Erythroblast (primary cell): Measurements from ENCODE around the gene ROBO3.

Experiments
- DNase-seq, 2 experiments: peaks; one replicate each; lab custom pipeline; 2025; lab: John Stamatoyannopoulos, UW
- GATA1 ChIP-seq: IDR thresholded peaks from 2 replicates; pipeline ENCODE4 v1.6.1; 2011; ENCODE audit warnings: low read depth, mild to moderate bottlenecking, control low read depth, low read length, moderate library complexity
- POLR2A ChIP-seq: IDR thresholded peaks from 2 replicates; pipeline ENCODE4 v1.6.1; 2011; ENCODE audit warnings: mild to moderate bottlenecking, low read length

Gene ROBO3

DNA sequence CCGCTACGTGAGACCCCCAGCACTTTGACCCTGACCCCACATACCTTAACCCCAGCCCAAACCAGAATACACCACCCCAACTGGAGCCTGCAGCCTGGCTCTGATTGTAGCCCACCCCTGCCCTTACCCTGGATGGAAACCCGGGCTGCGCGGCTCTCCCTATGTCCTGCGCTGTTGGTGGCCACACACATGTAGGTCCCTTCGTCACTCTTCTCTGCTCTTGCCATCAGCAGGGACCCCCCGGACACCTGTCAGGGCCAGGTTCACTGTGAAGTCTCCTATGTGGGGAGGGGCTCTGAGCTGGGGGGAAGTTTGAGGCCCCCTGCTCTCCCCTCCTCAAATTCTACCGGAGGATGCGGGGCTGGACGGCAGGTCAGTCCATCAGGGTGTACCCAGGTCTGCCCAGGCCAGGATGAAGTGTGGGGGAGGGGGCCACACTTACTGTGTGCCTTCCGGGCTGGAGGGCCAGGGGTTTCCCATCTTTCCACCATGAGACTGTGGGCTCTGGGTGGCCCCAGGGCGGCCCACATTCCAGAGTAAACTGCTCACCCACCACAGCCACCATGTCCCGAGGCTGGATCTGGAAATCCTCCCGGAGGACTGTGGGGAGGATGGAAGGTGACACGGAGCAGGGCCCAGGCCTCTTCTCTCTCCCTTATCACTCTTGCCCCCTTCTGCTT is 31.0 kb downstream of the ROBO3 start:
- TF ChIP-seq POLR2A = no peak
- no peak for DNase-seq

DNA sequence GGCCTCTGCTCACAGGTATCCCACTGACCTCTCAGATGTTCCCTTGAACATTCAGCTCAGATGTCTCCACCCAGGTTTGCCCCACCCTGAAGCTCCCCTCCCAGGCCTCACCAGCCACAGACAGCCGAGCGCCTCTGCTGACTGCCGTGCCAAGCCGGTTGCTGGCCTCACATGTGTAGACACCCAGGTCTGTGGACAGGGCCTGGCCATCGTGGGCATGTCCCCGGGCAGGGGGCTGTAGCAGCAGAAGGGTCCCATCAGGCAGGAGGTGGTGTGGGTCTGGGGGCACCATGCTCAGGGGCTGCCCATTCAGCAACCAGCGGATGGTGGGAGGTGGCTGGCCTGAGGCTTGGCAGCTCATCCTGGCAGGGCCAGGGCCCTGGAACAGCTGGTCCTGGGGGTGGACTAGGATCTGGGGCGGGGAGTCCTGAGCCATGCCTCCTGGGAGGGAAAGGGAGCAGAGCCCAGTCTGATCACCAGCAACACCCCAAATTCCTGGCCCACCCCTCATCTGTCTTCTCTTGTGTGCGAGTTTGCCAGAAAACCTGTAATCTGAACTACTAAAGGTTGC is 31.7 kb downstream of the ROBO3 start:
- TF ChIP-seq GATA1 (no peak), POLR2A (no peak)
- no peak for DNase-seq

DNA sequence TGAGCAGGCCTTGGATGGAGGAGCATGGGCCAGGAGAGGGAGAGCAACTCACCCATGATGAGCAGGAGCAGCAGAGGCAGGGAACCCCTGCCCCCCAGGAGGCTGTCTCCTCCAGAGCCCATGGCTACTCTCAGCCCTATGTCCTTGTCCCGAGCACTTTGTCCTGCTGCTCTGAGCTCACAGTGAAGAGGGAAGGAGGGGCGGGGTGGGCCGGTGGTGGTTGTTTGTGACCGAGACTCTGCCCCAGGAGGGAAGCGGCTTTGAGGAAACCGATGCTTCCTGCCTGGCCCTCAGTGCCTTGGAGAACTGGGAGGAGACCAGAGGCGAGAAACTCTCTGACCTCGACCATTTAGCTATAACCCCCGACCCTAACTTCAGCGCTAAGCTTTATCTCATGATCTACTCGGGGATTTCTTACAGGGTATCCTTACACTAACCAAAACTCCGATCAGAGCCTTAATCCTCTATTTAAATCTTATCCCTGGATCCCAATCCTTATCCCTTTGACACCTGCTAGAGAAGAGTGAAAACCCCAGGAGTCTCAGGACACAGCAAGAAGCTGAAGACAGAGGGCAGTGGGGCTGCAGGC is 32.5 kb downstream of the ROBO3 start, which contains the start of gene ROBO4:
Gene ROBO4, minus strand, starts transcription at position 192 of the 589 bp plus-strand sequence. Its CDS starts 70 bp downstream, at position 122.
- TF ChIP-seq POLR2A (no peak), GATA1 (no peak)
- DNase-seq = no peak

DNA sequence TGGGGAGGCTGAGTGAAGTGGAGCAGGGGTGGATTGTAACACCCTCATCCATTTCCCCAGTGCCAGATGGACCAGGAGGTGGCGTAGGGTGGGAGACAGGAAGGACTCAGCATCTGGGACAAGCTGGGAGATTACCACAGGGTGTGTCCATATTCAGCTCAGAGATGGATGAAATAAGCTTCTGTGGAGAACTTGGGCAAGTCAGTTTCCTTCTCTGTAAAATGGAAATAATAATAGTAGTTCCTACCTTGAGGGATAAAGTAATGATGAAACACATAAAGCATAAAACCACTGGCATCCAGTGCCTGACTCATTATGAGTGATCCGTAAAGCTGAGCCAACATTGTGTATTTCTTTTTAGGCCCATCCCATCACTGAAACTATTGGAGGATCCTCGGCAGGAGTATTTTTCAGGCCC is 33.0 kb downstream of the ROBO3 start:
- no peak for DNase-seq
- no peak for TF ChIP-seq GATA1
- TF ChIP-seq POLR2A = no peak

DNA sequence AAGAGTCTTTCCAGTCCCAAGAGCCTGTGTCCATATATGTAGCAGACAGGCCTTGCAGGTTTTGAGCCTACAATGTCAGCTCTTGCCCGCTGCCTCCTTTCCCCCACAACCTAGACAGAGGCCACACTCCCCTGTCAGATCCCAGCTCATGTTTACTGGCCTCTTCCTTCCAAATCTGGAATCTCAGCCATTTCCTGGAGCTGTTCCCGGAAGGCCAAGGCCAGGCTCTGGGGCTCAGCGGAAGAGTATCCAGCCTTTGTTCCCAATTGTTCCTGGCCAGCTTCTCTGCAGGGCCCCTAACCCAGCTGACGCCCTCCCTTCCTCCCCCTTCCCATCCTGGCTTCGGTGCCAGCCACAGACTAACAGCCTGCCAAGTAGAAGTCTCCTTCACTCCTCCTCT is 33.5 kb downstream of the ROBO3 start:
- DNase-seq = no peak
- TF ChIP-seq GATA1 = no peak
- TF ChIP-seq POLR2A = no peak

DNA sequence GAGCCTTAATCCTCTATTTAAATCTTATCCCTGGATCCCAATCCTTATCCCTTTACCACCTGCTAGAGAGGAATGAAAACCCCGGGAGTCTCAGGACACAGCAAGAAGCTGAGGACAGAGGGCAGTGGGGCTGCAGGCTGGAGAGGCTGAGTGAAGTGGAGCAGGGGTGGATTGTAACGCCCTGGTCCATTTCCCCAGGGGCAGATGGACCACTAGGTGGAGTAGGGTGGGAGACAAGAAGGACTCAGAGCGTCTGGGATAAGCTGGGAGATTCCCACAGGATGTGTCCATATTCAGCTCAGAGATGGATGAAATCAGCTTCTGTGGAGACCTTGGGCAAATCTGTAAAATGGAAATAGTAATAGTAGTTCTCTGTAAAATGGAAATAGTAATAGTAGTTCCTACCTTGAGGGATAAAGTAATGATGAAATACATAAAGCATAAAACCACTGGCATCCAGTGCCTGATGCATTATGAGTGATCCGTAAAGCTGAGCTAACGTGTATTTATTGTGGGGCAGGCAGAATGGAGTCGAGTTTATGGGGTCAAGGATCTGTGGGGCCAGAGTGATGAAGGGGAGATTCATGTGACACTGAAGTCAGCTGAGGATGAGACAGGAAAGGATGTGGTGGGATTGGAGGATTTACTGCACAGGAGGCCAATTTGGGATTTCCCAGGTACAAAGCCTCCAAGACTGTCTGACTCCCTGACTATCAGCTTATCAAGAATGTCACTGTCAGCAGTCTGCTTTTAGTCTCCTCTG is 34.3 kb downstream of the ROBO3 start:
- TF ChIP-seq GATA1 = no peak

DNA sequence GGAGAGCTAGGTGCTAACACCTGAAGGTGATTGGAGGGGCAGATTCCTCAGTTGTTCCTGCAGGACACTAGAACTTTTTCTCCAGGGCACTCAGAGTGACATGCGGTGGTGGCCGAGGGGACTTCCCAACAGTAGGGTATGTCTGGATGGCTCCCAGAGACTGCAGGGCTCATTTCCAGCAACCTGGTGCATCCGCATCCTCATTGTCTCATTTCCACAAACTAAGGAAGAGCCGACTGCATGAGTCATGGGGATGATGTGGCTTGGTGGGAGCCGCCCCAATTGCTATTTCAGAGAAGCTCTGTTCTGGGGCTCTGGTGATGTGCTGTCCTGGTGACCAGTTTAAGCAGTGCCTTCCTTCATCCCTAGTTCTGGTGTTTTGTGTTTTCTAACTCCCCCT is 35.2 kb downstream of the ROBO3 start:
- no peak for DNase-seq
- no peak for TF ChIP-seq POLR2A
- TF ChIP-seq GATA1 = no peak

More for the DNA sequence above, 34.3 kb downstream of the ROBO3 start:
- no peak for DNase-seq

DNA sequence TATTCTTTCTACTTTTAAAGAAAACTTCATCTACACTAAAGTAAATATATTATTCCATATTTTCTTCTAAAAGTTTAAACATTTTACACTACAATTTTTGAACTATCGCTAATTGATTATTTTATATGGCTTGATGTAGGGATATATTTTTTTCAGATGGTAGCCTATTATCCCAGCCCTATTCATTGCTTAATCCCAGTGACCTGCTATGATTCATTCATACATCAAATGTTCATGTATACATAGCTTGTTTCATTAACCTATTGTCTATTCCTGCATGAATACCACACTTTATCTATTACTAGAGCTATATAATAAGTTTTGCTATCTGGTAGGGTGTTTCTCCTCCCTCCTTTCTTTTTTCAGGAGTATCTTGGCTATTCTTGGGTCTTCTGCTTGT is 37.4 kb downstream of the ROBO3 start:
- no peak for TF ChIP-seq GATA1
- TF ChIP-seq POLR2A = no peak
- DNase-seq = no peak

DNA sequence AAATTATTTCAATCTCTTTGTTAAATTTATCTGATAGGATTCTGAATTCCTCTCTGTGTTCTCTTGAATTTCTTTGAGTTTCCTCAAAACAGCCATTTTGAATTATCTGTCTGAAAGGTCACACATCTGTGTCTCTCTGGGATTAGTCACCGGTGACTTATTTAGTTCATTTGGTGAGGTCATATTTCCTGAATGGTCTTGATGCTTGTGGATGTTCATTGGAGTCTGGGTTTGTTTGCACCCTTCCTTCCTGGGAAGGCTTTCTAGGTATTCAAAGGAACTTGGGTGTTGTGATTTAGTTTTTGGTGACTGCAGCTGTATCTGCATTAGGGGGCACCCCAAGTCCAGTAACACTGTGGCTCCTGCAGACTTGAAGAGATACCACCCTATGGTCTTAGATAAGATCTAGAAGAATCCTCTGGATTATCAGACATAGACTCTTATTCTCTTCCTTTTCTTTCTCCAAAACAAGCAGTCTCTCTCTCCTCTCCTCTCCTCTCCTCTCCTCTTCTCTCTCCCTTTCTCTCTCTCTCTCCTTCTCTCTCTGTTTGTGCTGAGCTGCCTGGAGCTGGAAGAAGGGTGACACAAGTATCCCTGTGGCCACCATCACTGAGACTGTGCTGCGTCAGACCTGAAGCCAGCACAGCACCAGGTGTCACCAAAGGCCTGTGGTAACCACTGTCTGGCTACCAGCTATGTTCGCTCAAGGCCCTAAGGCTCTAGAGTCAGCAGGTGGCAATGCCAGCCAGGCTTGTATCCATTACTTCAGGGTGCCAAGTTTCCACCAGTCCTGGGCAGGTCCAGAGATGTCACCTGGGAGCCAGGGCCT is 50.5 kb downstream of the ROBO3 start:
- no peak for TF ChIP-seq POLR2A
- no peak for TF ChIP-seq GATA1

DNA sequence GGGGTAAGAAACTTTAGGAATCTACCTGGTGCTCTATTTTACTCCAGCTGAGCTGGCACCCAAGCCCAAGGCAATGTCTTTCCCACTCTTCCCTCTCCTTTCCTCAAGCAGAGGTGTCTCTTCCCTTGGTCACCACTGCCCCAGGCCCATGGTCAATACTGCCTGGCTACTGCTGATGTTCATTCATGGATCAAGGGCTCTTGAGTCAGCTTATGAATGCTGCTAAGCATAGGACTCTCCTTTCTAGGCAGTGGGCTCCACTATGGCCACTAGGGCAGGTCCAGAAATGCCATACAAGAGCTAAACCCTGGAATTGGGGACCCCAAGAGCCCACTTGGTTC is 51.1 kb downstream of the ROBO3 start:
- no peak for DNase-seq
- no peak for TF ChIP-seq POLR2A
- no peak for TF ChIP-seq GATA1

More for the DNA sequence above, 50.5 kb downstream of the ROBO3 start:
- DNase-seq = no peak

DNA sequence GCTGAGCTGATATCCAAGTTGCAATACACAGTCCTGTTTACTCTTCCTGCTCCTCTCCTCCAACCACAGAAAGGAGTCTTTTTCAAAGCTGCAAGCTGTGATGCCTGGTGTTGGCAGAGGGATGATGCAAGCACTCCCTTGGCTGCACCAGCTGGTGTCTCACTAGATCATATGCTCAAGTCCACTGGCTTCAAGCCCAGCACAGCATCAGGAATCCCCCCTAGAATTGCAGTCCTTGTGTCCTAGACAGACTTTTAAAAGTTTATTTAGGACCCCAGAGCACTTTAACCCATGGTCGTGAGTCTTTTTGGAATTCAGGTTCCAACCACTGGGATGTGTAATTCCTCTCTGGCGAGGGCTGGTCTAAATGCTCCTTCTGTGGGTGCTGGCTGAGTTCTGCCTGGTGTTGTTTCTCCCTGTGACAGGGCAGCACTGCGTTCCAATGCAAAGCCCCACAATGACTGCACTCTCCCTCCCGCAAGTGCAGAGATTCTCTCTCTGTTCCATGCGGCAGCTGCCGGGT is 51.9 kb downstream of the ROBO3 start:
- no peak for DNase-seq
- TF ChIP-seq GATA1 (no peak), POLR2A (no peak)

DNA sequence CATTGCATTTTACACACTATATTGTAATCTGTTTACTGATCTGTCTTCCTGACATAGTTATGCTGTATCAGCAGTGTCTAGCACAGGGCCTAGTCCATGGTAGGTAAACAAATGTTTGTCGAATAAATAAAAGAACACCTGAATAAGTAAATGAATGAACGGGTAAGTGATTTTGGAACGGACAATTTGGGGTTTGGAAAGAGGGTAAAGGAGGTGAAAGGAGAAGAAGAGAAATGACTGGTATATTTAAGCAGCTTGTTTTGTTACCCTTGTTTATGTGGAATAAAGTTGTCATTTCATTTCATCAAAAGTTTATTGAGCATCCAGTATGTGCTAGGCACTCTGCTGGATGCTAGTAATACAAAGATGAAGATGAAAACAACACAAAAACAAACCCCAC is 53.7 kb downstream of the ROBO3 start, which contains the start of gene HEPN1:
Gene HEPN1, plus strand, starts transcription at position 301 of the 400 bp plus-strand sequence.
- TF ChIP-seq GATA1 (no peak), POLR2A (no peak)
- no peak for DNase-seq

DNA sequence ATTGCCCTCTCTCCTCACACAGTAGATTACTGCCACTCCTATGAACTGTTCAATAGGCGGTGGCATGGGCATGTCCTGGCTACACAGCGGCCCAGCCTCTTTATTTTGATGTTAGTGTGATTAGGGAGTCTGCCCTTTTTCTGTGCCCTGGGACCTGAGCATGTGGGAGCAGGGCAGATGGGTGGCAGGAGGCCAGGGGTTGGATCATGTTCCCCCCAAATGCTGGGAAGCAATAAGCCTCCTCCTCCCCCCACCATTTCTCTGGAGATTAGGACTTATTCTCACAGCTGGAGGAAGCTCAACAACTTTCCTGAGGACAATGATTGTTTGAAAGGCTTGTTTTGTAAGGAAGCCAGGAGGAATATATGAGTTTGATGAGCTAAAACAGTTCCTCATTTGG is 54.7 kb downstream of the ROBO3 start:
- TF ChIP-seq GATA1 = no peak
- DNase-seq = no peak

DNA sequence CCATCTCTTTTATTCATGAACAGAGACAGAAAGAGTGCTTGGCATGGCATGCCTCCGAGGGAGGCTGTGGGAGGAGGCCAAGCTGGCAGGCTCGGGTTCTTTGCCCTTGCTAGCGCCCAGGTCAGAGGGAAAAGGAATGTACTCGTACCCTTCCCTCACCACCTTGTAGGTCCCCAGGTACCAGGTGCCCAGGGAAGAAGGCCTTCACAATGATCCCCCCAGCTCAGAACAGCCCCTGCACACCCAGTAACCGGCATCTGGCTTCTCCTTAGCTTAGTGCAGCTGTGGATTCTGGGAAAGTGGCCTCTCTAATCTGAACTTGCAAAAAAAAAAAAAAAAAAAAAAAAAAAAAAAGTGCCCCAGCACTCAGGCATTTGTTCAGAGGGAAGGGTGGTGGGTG is 55.1 kb downstream of the ROBO3 start:
- no peak for TF ChIP-seq GATA1
- TF ChIP-seq POLR2A = no peak
- no peak for DNase-seq
